CMK (cell line): Measurements from ENCODE around the gene NLRP9.
A peak's percentile ranks its signal among the peaks of the same experiment; 100 is the strongest.

Experiments used
- DNase-seq: peaks from one replicate; pipeline ENCODE4 v3.0.0-alpha.2; 2010; ENCODE audit warnings: low read depth

NLRP9 gene

GRCh38 chr19:55703790-55704215 lies 34.4 kb downstream of the NLRP9 start:
- DNase-seq = no peak

- DNase-seq = peak; percentile 88
These were observed 36.0 kb downstream of the NLRP9 start for GRCh38 chr19:55702131-55702627.

DNA sequence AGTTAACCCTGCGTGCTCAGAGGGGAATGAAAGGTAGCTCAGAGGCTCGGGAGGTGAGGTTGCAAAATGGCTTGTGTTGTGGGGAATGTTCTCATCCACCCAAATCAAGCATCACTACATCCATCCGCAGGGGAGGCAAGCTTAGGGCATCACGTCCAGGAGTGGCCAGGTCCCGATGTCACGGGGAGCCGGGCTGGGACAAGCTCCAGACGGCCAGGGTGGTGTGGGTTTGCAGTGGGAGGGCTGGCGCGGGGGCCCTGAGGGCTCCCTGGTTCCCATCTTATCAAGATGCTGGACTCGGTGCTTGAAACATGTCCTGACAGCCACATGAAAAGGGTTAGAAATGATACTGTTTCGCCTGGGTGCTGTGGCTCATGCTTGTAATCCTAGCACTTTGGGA lies 37.4 kb downstream of the NLRP9 start:
- DNase-seq = no peak

DNA sequence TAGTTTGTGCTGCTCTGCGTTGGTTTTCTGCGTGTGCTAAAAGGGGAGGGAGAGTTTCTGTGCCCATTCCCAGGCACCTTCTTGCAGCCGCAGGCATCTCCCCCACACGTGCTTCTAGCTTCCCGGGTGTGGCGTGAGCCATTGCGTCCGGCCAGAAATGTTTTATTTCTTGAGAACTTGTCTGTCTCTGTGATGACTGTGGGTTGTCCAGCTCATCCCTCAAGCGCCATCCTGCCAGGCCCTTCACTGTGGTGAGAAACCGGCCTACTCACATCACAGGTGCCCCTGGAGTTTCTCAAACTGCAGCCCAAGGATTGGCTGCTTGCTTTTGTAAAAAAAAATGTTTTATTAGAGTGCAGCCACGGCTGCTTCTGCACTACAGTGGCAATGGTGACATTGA lies 39.0 kb downstream of the NLRP9 start:
- no peak for DNase-seq

GRCh38 chr19:55698256-55698655 lies 39.9 kb downstream of the NLRP9 start:
- DNase-seq = no peak

DNA sequence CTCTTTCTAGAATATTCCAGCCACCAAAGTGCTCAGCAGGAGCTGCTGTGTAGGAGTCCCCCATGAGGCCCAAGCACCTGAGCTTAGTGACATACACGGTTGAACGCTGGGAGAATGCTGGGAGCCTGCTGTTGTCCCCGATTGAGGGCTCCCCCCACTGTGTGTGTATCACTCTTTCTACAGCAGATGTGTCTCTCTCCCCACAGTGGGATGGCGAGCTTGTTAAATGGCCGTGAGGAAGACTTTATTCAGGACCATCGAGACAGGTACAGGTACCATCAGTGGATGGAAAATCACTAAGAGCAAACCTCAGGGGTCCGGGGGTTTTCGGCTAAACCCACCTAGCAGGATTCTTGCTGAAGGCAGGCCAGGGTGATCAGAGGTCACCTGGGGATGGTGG lies 40.5 kb downstream of the NLRP9 start:
- no peak for DNase-seq

DNA sequence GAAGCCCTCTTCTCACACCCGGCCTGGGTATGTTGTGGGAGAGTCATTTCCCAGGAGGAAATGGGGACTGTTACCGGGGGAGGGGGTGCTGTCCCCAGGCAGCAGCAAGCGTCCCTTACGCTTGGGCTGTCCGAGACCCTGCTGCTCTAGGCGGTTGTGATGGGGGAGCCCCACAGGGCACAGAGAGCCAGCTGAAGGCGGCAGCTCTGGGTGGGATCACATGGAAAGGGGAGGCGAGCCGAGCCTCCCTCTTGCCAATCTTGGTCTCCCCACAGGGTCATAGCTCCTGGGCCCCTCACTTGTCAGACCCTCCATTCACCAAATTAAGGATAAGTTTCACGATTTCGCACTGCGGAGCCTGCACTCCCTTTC lies 41.1 kb downstream of the NLRP9 start:
- DNase-seq = no peak

- DNase-seq = no peak
These were observed 41.7 kb downstream of the NLRP9 start for GRCh38 chr19:55696301-55697068.

- DNase-seq = no peak
These were observed 42.5 kb downstream of the NLRP9 start for GRCh38 chr19:55695511-55696290.

- no peak for DNase-seq
These were observed 43.3 kb downstream of the NLRP9 start for GRCh38 chr19:55694656-55695491.

DNA sequence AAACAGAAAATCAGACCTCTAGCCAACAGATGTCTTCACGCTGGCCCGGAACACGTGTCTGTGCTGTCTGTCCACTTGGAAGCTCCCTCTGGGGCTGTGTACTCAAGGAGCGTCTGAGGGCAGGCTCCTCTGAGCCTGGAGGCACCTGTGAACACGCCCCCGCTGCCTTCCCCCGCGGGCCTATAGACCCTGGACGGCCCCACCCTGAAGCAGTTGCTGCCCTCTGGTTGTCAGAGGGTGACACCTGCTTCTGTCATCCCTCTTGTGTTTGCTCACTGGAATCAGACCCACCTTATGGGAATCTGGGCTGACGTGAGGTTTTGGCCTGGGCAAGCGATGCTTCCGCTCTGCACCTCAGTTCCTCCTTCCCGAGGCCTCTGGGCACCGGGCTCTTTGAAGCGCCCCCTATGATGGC lies 44.0 kb downstream of the NLRP9 start:
- no peak for DNase-seq

- DNase-seq = no peak
These were observed 44.7 kb downstream of the NLRP9 start for GRCh38 chr19:55693336-55693974.

DNA sequence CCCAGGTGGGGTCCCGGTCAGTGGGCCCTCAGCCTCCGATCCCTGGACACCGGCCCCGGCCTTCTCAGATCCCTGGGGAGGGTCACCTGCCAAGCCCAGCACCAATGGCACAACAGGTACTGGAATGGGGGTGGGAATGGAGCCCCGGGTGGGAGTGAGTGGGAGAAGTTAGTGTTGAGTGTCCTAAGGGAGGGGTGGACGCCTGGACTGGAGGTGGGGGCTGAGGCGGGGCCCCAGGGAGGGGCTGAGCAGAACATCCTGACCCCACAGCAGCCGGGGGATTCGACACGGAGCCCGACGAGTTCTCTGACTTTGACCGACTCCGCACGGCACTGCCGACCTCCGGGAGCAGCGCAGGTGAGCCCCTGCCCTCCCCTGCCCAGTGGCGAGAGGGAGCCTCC lies 45.5 kb downstream of the NLRP9 start:
- no peak for DNase-seq

GRCh38 chr19:55691561-55692481 lies 46.4 kb downstream of the NLRP9 start:
- DNase-seq = no peak

DNA sequence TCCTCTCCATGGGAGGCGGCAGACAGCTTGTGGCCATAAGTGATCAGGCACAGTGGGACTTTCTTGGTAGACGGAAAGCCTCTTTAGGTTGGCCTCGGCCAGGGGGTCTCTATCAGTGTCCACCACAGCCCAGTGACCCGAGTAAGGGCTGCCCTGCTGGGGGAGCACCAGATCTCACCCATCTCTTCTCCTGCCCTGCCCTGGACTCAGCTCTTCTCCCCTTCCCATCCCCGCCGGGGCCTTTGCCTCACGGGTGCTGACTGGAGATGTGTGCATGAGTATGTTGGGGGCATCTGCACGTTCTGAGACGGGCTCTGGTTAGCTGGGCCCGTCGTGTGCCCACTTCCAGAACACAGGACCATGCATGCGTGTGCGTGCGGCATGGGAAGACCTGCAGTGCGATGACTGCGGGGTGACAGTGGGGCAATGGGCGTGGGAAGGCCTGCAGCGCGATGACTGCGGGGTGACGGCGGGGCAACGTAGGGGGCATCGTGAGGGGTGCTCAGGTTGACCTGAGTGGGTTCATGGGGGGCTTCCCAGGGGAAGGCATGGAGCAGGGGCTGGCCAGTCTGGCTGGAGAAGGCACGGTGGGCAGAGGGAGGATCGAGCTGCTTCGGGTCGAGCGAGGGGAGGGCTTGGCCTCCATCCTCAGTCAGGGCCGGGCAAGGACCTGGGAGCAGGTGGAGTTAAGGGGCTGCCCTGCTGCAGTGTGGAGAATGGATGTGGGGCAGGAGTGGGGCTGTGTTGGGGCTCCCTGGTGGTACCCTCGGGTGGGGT lies 47.2 kb downstream of the NLRP9 start:
- DNase-seq = no peak

GRCh38 chr19:55690109-55690768 lies 48.0 kb downstream of the NLRP9 start:
- DNase-seq = no peak

GRCh38 chr19:55689411-55690108 lies 48.6 kb downstream of the NLRP9 start:
- no peak for DNase-seq

DNA sequence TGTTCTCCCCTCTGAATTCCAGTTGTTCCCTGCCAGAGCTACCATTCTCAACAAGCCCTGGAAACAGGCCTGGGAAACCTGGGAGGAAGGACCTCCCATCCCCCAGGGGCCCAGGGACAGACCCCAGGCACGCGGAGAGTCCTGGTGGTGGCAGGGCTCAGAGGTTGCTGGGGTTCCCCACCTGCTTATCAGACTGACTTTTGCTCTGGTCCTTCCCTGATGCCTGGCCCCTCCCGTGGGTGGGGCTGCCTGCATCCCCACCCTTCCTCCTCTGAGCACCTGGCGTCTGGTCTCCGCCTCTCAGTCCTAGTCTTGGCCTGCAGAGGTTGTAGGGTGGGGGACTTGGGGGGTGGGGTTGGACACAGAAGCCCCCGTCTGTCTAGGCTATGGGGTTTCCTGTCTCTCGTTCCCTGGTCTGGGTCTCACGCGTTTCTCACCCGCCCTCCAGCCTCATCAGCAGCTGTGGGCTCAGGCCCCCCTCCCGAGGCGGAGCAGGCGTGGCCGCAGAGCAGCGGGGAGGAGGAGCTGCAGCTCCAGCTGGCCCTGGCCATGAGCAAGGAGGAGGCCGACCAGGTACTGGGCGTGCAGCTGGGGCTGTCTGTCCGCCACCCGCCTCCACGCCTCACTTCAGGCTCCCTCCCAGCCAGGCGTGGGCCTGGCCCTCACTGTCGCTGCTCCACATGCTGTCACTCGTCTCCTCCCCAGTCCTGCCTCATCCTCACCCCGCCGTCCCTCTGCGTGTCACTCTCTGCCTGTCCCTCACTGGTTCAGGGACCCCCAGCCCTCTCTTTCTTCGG lies 49.6 kb downstream of the NLRP9 start:
- DNase-seq = no peak
